HTERT RPE-1 (cell line): ENCODE data around the gene DACT3.

Experiments
- in situ Hi-C: fragments of 300-500 bp; cut with MboI; formaldehyde crosslinking; loops from 4 replicates; pipeline ENCODE4 v1.14.3; 2020; ENCODE audit warnings: low sequenced_read_pairs

DACT3 gene

DNA sequence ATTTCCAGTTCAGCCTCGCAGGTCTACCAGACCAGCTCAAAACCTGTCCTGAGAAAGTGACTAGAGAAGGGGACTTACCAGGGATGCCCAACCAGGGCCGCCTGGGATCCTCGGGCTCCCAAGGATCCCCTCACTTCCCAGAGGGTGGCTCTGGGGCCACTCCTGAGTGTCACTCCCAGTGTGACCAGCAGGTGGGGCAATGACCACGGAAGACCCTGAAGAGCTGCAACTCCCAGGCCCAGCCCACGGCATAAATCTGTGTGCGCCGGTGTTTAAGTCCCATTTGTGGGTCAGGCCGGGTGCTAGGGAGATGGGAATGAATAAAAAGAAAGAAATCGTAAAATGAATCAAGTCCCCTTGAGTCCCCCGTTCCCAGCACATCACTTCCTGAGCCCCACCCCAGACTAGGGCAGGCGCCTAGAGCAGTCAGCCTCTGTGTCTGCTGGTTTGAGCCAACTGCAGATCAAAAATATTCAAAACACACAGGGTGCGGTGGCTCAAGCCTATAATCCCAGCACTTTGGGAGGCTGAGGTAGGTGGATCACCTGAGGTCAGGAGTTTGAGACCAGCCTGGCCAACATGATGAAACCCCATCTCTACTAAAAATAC, 46.8 kb downstream of the DACT3 start:
- in situ Hi-C loops: no loop called here

- in situ Hi-C loops: no loop called here
Measured at GRCh38 chr19:46613525-46613924, 47.5 kb downstream of the DACT3 start.

DNA sequence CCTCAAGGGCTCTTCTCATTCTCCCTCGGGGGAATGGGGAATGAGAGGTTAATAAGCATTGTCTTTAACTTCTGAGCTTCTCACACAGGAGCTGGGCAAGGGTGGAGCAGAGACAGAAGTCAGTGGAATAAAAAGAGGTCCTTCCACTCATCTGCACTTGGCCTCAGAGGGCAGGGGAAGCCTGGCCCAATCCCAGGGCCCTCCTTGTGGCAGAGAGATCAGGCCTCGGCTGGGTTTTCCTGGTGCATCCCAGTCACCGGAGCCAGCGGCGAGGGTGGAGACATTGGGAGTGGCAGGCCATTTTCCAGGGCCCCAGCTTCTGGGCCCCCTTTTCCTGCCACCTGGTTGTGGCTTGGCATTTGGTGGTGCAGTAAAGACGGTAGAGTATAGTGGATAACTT, 49.2 kb downstream of the DACT3 start:
- in situ Hi-C loops: no loop called here

DNA sequence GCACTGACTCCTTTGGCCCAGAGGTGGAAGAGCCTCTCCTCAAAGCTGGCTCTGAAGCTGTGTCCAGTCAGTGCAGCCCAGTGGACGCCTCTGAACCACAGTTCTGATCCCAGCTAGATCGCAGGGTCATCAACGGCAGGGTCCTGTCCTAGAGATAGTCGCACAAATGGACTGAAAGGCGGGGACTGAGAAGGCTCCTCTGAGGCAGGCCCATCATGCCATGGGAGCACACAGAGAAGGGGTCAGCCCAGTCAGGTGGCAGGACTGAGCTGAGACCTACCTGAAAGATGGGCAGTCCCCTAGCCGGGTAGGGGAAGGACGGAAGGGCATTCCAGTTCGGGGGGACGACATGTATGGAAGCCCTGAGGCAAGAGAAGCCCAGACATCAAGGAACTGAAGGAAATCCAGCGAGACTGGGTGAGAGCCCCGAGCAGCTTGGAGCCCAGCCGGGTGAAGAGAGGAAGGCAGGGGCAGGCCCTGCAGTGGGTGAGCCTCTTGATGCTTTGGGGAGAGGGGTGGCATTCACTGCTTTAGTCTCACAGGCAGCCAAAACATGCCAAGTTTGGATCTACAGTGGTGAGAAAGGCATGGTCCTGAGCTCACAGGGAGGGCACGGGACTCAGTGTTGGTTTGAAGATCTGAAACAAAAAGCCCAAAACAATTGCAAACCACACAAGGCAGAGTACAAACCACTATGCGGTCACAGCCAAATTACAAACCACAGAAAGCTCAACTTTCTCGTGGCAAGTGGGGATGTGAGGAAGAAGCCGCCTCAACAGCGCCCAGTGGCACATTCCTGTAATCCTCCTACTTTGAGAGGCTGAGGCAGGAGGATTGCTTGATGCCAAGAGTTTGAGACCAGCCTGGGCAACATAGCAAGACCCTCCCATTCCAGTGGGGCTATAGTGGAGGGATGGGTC, 49.9 kb downstream of the DACT3 start:
- in situ Hi-C loops: no loop called here

GRCh38 chr19:46610413-46610775, 50.6 kb downstream of the DACT3 start:
- in situ Hi-C loops: no loop called here

DNA sequence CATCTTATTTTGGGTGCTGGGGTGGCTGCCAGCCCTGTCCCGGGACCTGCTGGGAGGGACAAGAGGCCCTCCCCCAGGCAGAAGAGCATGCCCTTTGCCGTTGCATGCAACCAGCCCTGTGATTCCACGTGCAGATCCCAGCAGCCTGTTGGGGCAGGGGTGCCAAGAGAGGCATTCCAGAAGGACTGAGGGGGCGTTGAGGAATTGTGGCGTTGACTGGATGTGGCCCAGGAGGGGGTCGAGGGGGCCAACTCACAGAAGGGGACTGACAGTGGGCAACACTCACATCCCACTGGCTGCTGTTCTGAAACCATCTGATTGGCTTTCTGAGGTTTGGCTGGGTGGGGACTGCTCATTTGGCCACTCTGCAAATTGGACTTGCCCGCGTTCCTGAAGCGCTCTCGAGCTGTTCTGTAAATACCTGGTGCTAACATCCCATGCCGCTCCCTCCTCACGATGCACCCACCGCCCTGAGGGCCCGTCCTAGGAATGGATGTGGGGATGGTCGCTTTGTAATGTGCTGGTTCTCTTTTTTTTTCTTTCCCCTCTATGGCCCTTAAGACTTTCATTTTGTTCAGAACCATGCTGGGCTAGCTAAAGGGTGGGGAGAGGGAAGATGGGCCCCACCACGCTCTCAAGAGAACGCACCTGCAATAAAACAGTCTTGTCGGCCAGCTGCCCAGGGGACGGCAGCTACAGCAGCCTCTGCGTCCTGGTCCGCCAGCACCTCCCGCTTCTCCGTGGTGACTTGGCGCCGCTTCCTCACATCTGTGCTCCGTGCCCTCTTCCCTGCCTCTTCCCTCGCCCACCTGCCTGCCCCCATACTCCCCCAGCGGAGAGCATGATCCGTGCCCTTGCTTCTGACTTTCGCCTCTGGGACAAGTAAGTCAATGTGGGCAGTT, 51.2 kb downstream of the DACT3 start:
- in situ Hi-C loops: no loop called here

- in situ Hi-C loops: no loop called here
Measured at GRCh38 chr19:46608581-46609345, 52.2 kb downstream of the DACT3 start.

GRCh38 chr19:46608178-46608577, 52.8 kb downstream of the DACT3 start:
- in situ Hi-C loops: no loop called here

- in situ Hi-C loops: no loop called here
Measured at GRCh38 chr19:46607448-46607841, 53.5 kb downstream of the DACT3 start.

DNA sequence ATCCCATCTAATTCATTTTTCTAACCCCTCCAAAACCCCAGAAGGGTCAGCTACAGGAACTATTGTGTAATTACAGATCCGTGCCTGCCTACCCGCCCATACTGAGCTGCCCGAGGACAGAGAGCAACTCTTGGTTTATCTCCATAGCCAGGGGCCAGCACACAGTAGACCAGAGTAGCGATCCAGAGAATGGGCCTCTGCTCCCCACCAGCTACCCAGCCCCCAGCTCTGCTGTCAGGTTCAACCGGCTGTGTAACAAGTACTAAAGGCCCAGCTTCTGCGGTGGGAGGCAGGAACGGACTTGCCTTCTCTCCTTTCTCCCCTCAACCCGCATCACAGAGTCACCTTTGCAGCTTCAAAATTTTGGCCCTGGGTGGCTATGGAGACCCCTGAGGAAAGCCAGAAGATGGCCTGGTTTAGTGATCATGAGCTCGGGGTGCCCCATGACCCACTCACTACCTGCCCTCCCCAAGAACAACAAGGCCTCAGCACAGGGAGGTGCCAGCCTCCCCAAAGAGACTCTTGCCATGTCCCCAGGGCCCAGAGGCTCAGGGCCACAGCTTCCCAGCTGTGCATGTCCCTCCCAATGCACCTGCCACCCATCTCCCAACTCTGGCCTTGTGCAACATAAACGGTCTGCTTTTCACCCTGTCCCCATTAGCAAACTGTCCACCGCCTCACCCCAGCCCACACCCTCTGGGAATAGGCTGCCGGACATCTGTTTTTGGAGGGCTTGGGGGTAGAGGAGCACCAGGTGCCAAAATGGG, 54.1 kb downstream of the DACT3 start:
- in situ Hi-C loops: no loop called here

DNA sequence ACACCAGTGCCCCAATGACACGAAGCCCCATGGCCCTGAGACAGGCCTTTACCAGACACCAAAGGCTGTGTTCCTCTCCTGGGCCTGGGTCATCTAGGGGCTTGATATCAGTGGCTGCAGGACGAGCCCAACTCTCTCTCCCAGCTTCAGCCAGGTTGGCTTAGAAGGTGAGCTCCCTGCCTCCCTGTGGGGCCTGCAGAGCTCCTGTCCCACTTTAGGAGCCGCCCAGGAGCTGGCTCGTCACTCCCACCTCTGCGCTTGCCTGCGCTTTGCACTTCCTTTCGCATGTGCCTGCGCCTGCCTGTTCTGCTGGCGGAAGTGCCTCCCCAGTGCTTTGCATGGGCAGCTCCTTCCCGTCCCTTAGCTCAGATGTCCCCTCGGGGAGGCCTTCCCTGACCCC, 55.0 kb downstream of the DACT3 start:
- in situ Hi-C loops: no loop called here

GRCh38 chr19:46605356-46605821, 55.6 kb downstream of the DACT3 start:
- in situ Hi-C loops: no loop called here

DNA sequence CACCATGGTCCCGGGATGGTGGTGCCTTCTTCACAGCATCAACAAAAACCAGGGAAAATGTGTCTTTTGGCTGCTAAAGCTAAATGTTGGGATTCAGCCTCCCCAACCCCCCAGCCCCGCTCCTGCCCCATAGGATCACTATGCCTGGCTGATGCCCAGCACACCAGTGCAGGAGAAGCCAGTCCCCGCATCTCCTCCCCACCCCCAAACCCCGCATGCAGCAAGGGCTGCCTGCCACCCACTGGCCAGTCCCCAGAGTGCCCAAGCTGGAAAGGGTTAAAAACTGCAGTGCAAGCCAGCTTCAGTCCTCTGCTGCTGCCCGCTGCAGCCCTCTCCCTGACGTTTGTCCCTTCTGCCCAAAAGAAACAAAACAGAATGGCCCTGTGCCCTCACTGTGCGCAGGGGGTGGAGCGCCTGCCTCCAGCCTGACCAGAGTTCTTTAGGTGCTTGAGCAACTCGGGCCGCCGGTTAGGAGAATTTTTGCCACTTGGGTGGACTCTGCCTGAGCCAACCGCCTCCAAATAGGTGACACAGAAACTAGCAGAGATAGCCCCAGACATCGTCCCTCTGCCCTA, 56.1 kb downstream of the DACT3 start:
- in situ Hi-C loops: no loop called here

DNA sequence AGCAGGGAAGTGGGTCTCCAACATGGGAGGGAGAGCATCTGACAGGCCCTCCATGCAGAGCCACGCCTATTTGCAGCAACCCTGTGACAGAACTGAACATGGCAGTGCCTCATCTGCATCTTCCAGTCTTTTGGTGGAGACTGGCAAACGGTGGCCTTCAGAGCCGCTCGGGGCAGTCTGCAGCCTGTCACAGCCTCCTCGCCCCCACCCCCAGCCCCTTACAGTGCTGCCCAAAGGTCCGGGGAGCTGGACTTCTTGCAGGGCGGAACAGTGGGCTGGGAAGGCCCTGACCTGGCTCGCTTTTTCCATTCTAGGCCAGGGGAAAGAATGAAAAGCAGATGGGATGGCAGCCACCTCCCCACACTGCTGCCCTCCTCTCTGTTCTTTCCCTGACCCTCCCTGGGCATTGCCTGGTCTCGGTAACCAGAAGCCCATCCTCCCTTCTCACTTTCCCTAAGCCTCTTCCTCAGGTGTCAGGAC, 57.2 kb downstream of the DACT3 start:
- in situ Hi-C loops: no loop called here

- in situ Hi-C loops: no loop called here
Measured at GRCh38 chr19:46603195-46603637, 57.8 kb downstream of the DACT3 start.

- in situ Hi-C loops: no loop called here
Measured at GRCh38 chr19:46602392-46603194, 58.4 kb downstream of the DACT3 start.

GRCh38 chr19:46601318-46602224, 59.4 kb downstream of the DACT3 start, which contains the start of gene CALM3:
CALM3 (plus strand) TSS chr19:46601330; CDS start chr19:46601435, 105 bp downstream.
- in situ Hi-C loops: no loop called here
